ENCODE results near the gene EML6.

The EML6 gene

DNA sequence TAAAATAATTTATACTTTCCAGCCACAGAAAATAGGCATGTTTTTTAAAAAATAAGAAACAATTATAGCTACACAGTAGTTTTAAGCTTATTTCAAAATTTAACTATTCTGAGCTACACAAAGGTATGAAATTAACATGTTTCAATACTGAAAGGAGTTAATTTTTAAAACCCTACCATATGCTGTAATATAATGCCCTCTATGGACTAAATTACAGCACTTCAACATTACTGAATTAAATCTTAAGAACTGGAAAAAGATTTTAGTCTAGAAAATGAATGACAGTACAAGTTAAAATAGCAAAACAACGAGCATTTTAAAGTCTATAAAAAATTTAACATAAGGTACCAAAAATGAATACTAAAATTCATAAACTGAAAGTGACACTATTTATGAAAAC, 290.5 kb downstream of the EML6 start:
- H3K4me3 ChIP-seq (ENCODE audit: low read length, poor library complexity, severe bottlenecking), result no peak overlapping the region
- H3K9ac ChIP-seq (ENCODE audit: low read depth, low read length, poor library complexity, severe bottlenecking), result no peak overlapping the region
- no peaks in the 10 kb centered on the region for H3F3A ChIP-seq (ENCODE audit: low read depth)
- peaks cover 99% of the 10 kb centered on the region for H3K79me2 ChIP-seq (ENCODE audit: insufficient read depth, low read length)
- no peak overlapping the region for H2AFZ ChIP-seq (ENCODE audit: low read length)
- peaks cover 39% of the 10 kb centered on the region for H3K4me1 ChIP-seq (ENCODE audit: insufficient read depth, low read length, poor library complexity, severe bottlenecking)
- peaks cover 95% of the 10 kb centered on the region for H4K20me1 ChIP-seq (ENCODE audit: insufficient read depth, low read length, poor library complexity, severe bottlenecking)
- no peaks in the 10 kb centered on the region for H3K9me3 ChIP-seq (ENCODE audit: insufficient read depth, low read depth, low read length)
- H3K4me2 ChIP-seq (ENCODE audit: low read depth, low read length, poor library complexity, severe bottlenecking), result no peak overlapping the region
- TF ChIP-seq CTCF (conservative IDR thresholded peaks at IDR 0.05; ENCODE audit: low read length) (peak; percentile 64), EZH2phosphoT487 (IDR thresholded peaks at IDR 0.05; ENCODE audit: borderline replicate concordance) (no peak)
- H3K27me3 ChIP-seq (ENCODE audit: insufficient read depth, low read length, poor library complexity, severe bottlenecking), result no peaks in the 10 kb centered on the region
- no peaks in the 10 kb centered on the region for H3K9me2 ChIP-seq (replicated peaks; ENCODE audit: low read depth, low read length)
- H3K36me3 ChIP-seq (ENCODE audit: insufficient read depth, low read length), result peaks cover 15% of the 10 kb centered on the region

- no peak overlapping the region for H3K4me2 ChIP-seq (ENCODE audit: low read depth, low read length, poor library complexity, severe bottlenecking)
- no peak overlapping the region for H3K4me3 ChIP-seq (ENCODE audit: low read length, poor library complexity, severe bottlenecking)
These were observed 291.8 kb downstream of the EML6 start for GRCh38 chr2:55014962-55015939.

GRCh38 chr2:55017428-55017827, 294.0 kb downstream of the EML6 start:
- H4K20me1 ChIP-seq (ENCODE audit: insufficient read depth, low read length, poor library complexity, severe bottlenecking), result peaks cover 96% of the 10 kb centered on the region
- H3K9me3 ChIP-seq (ENCODE audit: insufficient read depth, low read depth, low read length), result no peaks in the 10 kb centered on the region
- H3K36me3 ChIP-seq (ENCODE audit: insufficient read depth, low read length), result peaks cover 26% of the 10 kb centered on the region
- H3K4me3 ChIP-seq (ENCODE audit: low read length, poor library complexity, severe bottlenecking), result no peak overlapping the region
- no peaks in the 10 kb centered on the region for H3F3A ChIP-seq (ENCODE audit: low read depth)
- TF ChIP-seq EZH2phosphoT487 (IDR thresholded peaks at IDR 0.05; ENCODE audit: borderline replicate concordance) (no peak), CTCF (conservative IDR thresholded peaks at IDR 0.05; ENCODE audit: low read length) (no peak)
- H3K4me1 ChIP-seq (ENCODE audit: insufficient read depth, low read length, poor library complexity, severe bottlenecking), result peaks cover 13% of the 10 kb centered on the region
- no peak overlapping the region for H3K4me2 ChIP-seq (ENCODE audit: low read depth, low read length, poor library complexity, severe bottlenecking)
- H3K9ac ChIP-seq (ENCODE audit: low read depth, low read length, poor library complexity, severe bottlenecking), result no peak overlapping the region
- H3K9me2 ChIP-seq (replicated peaks; ENCODE audit: low read depth, low read length), result no peaks in the 10 kb centered on the region
- H3K79me2 ChIP-seq (ENCODE audit: insufficient read depth, low read length), result peaks cover 99% of the 10 kb centered on the region
- no peak overlapping the region for H2AFZ ChIP-seq (ENCODE audit: low read length)
- no peaks in the 10 kb centered on the region for H3K27me3 ChIP-seq (ENCODE audit: insufficient read depth, low read length, poor library complexity, severe bottlenecking)

More at GRCh38 chr2:55014962-55015939, 291.8 kb downstream of the EML6 start:
- H3K9ac ChIP-seq (ENCODE audit: low read depth, low read length, poor library complexity, severe bottlenecking), result no peak overlapping the region
- no peaks in the 10 kb centered on the region for H3F3A ChIP-seq (ENCODE audit: low read depth)
- H3K9me2 ChIP-seq (replicated peaks; ENCODE audit: low read depth, low read length), result no peaks in the 10 kb centered on the region
- no peak overlapping the region for H2AFZ ChIP-seq (ENCODE audit: low read length)
- H3K9me3 ChIP-seq (ENCODE audit: insufficient read depth, low read depth, low read length), result no peaks in the 10 kb centered on the region
- peak; percentile 73 for TF ChIP-seq CTCF (conservative IDR thresholded peaks at IDR 0.05; ENCODE audit: low read length)
- no peak for TF ChIP-seq EZH2phosphoT487 (IDR thresholded peaks at IDR 0.05; ENCODE audit: borderline replicate concordance)
- H3K27me3 ChIP-seq (ENCODE audit: insufficient read depth, low read length, poor library complexity, severe bottlenecking), result no peaks in the 10 kb centered on the region
- peaks cover 30% of the 10 kb centered on the region for H3K4me1 ChIP-seq (ENCODE audit: insufficient read depth, low read length, poor library complexity, severe bottlenecking)
- peaks cover 22% of the 10 kb centered on the region for H3K36me3 ChIP-seq (ENCODE audit: insufficient read depth, low read length)
- peaks cover 99% of the 10 kb centered on the region for H3K79me2 ChIP-seq (ENCODE audit: insufficient read depth, low read length)
- peaks cover 96% of the 10 kb centered on the region for H4K20me1 ChIP-seq (ENCODE audit: insufficient read depth, low read length, poor library complexity, severe bottlenecking)
